Superior temporal gyrus (tissue), 1 donor: ENCODE data around the gene TMEM121B.

Experiments
- DNase-seq: peaks from one replicate; pipeline ENCODE4 v3.0.0-alpha.2; 2016; ENCODE audit errors: extremely low spot score

TMEM121B gene

DNA sequence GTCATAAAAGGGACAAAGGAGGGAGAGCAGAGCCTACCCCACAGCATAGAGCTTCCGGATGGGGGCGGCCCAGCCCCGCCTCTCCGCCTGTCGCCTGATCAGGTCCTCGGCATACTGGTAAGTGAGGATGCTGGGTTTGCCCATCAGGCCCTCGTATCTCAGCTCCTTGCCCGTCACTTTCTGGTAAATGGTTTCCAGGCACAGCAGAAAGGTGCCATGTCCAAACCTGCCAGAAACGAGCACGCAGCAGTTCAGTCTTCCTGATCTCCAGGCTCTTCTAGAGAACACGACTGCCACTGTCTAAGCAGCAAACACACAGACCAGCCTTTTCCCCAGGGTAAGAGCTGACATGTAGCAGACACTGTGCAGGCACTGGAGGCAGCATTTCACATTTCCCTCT, 17.4 kb upstream of the TMEM121B start:
- DNase-seq = no peak

DNA sequence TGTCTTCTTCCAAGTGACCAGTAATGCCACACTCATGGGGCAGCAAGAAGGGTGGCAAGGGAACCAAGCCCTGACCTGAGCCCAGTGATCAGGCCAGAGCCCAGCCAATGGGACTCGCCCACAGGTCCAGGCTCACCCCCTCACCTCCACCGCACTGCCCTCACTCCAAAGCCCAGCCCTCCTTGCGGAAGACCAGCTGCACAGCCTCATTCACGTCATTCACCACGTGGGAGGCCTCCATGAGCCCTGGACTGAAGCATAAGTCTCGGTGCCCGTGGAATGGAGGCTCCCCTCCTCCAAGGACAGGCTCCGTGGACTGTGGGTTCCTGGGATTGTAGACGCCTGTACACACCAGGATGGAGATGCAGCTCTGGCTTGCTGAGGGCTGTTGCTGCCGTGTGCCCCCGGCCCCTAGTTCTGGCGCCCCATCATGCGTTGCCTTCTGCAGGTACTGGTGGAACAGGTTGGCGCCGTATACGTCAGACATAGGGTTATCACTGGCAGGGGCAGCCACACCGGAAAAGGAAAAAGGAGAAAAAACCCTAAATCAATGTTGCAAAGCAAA, 16.8 kb upstream of the TMEM121B start:
- no peak for DNase-seq

DNA sequence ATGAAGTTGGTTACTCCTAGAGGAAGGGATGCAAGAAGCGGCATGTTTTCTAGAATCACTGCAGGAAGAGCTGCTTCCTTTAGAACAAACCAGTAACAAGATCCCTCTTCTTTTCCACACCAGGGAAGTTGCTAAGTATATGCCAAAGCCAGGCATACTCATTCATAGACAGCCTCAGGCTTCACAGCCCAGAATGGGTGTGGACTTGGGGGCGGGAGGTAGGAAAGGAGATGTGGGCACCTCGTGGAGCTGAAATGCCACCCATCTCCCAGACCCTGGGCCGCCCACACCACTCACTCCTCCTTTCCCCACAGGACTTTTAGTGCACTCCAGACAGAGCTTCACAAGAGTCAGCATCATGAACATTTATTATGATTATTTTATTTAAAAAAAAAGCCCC, 16.0 kb upstream of the TMEM121B start:
- DNase-seq = no peak

DNA sequence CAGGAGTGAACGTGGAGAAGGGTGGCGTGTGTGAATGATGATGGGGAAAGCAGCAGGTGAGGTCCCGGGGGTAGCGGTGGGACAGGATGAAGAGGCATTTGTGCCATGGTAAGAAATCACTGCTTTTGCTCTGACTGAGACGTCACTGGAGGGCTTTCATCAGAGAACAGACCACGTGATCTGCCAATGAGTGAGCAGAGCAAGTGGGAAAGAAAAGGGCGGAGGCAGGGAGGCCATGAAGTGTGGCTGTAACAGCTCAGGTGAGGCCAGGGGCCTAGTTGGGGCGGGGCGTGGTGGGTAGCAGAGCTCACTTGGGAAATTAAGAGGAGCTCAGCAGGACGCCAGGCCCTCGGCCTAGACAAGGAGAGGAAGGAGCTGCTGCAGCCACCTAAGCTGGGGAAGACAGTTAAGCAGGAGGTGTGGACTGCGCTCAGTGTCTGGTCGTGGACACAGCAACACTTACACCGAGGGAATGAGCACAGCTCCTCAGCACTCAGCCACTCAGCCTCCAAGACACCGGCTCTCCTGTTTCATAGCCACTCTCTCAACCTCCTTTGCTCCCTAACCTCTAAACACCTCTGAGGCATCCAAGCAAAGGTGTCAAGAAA, 14.1 kb upstream of the TMEM121B start:
- DNase-seq = no peak

DNA sequence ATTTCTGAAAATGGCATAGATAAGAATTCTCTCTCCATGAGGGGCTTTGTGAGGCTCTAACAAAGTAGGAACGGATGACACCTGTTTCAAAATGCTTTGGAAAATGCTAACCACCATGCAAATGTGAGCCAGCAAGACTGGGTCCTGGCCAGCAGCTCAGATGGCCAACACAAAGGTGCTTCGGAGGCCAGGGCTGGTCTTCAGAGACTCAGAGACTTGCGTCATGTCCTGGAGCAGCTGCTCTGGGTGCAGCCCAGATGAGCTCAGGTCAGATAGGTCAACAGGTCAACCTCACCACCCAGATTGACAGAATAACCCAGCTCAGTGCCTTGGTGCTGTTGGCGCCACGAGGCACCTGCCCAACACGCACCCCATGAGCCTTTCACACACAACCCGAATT, 12.0 kb upstream of the TMEM121B start:
- no peak for DNase-seq

DNA sequence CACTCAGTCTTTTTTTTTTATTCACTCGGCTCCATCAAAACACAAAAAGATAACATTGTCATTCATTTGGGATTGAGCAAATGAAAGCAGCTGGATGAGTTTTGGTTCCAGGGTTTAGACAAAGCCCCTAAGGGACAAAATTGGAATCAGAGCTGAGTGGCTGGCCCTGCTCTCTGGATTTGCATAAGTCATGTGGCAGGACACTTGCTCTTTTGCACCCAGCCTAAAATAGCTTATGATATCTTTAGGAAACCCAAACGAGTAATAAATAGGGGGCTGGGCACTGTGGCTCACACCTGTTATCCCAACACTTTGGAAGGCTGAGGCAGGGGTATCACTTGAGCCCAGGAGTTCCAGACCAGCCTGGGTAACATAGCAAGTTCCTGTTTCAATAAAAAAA, 11.0 kb upstream of the TMEM121B start:
- DNase-seq = no peak

DNA sequence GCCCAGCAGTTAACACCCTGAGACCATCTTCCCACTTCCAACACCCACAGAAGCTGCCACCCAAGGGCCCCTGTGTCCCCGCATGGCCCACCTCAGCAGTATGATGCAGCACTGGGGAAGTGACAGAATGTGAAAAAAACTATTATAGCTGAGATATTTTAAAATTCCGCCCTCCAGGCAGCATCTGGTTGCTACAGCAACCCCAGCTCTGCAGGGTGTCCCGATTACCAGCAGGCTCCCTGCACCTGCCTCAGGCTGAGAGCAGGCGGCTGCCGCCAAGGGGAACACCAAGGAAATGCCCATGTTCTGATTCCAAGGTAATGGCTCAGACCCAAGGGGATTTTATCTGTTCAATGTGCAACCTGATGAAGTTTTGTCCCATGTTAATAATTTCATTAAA, 10.5 kb upstream of the TMEM121B start:
- DNase-seq = peak; percentile 60

DNA sequence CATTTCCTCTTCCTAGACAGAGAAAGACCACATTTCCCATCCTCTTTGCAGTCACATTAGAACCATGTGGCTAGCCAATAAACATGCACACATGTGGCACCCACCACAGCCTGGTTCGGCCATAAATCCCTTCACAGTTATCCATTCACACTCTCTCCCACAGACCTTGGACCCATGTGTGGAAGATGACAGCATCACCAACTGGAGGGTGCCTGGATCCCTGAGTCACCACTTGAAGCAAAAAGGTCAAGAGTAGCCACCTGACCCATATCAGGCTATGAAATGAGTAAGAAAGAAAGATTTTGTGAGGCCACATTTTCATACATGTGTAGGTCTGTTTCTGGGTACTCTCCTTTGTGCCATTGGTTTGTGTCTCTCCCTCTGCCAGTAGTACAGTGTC, 9.0 kb upstream of the TMEM121B start:
- DNase-seq = no peak

DNA sequence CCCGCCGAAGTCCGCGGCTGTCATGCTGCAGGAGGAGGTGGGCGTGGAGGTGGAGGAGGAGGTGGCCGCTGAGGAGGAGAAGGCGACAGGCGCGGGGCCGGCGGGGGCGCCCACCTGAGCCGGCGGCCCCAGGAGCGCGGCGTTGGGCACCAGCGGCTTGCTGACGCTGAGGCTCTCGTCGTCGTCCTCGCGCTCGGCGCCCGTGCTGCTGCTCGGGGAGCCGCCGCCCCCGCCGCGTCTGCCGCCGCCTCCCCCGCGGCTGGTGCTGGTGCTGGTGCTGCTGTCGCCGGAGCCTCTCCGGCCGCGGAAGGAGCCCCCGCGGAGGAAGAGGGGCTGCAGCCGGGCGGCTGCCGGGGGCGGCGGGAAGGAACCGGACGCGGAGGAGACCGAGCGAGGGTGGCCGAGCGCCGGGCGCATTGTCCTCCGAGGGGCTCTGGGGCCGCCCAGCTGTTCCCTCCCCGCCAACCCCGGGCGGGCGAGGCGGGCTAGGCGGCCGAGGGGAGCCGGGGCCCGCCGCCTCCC, 388 bp downstream of the TMEM121B start:
- DNase-seq = no peak

DNA sequence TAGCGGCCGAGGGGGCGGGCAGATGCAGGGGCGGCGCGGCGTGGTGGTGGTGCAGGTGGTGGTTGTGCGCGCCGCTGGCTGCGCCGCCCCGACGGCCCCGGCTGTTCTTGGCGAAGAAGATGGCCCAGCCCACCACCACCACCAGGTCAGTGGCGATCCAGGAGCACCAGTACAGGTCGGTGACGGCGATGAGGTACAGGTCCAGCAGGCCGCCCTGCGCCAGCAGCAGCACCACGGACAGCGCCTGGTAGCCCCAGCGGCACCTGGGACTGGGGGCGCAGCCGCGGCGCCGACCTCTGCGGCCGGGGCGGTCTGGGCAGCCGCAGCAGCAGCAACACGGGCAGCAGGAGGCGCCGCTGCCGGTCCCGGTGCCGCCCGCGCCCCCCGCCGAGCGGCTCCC, 879 bp downstream of the TMEM121B start:
- no peak for DNase-seq

DNA sequence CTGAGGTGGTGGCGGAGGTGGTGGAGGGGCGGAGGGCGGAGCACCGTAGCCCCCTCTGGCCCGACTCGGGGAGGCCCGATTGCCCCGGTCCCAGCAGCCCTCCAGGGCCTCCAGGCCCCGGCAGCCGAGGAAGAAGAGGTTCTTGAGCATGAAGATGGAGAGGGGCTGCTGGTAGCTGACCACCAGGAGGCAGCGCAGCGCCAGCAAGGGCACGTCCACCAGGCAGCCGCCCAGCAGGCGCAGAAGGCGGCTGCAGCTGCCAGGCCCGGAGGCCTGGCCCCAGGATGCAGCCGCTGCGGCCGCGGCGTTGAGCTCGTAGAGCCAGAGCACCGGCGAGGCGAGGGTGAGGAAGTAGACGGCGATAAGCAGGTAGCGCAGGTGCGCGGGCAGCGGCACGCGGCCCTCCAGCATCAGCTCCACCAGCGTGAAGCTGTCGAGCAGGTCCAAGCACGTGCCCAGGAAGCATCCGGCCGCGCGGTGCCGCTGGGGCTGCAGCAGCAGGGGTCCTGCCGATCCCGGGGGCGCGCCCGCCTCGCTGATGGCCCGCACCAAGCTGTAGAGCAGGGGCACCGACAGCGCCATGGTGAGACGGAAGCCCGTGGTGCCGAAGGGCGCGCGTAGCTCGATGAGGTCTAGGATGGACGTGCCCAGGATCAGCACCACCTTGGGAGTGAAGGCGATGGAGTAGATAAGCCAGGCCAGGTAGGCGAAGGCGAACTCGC, 1.5 kb downstream of the TMEM121B start:
- no peak for DNase-seq

DNA sequence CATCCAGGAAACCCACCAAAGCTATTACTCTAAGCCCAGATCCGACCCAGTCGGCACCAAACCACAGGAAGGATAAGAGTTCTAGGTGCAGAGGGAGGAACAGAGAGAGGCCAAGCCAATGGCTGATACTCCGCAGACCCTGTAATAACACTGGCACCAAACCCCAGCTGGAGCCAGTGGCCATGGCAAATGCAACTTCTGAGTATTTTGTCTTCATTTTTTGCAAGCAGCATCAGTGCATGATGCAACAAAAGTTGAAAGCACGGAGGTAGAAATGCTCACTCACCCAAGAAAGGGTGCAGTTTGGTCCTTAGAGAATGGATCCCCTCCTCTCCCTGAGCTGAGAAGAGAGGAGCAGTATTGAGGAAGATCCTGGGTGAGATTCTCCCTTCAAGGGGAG, 2.8 kb downstream of the TMEM121B start:
- no peak for DNase-seq

DNA sequence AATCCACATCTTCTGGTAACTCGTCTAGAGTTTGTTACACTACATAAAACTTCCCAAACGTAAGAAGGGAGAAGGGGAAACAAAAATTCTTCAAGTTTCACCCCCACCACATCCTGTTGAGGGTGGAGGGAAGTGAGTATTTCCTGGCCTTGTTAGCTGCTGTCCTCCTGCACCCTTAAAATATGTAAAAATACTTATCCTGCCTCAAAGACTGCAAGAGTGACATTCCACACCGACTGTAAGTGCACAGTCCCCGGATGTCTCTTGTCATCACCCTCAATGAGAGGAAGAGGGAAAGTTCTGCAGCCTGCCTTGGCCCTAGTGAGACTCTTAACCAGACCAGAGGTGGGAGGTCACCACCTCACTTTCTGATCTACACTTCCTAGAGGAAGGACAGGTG, 3.3 kb downstream of the TMEM121B start:
- DNase-seq = no peak

DNA sequence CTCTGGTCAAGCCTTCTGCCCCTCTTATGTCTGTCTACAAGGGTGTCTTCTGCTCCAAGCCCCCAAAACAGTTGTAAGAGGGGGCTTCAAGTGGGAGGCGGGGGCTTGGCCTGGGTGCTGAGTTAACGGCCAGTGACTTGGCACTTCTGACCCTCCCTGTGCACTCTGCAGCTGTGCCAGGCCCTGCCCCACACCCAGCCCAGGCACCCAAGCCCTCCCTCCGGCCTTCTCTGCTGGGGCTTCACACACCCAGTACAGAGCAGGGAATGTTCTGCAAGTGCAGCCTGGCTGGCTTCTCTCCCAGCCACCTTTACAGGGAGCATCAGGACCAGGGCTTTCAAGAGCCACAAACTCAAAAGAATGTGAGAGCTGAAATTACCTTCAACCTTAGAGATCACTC, 3.8 kb downstream of the TMEM121B start:
- DNase-seq = no peak

DNA sequence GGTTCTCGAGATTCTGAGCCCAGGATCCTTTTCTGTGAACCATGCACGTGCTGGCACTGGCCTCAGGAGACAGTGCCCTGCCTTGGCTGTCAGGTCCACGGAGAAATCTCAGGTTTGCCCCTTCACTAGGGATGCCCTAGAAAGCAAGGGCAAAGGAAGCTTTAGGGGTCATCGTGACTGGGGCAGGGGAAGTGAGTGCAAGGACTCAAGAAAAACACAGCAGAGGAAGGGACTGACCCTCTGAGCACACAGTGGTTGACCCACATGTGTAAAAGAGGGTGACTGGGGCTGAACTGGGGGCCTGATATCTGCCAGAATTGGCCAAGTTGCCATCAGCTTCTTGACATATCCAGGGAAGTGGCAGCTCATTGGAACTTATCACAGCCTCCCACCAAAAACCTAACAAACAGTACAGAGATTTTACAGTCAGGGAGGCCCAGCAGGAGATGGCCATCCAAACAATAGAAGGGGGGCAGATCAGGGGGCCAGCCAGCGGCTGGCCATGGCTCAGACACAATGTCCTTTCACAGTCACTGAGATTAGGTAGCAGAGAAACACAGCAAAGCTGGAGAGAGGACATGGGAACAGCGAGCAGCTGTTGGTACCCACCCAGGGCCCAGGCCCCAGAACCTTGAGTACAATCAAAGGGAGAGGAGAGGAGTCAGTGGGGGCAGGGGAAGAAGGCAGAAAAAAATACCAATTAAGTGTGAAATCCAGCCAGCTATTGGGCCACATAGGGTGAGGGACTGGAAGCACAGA, 4.4 kb downstream of the TMEM121B start:
- no peak for DNase-seq

DNA sequence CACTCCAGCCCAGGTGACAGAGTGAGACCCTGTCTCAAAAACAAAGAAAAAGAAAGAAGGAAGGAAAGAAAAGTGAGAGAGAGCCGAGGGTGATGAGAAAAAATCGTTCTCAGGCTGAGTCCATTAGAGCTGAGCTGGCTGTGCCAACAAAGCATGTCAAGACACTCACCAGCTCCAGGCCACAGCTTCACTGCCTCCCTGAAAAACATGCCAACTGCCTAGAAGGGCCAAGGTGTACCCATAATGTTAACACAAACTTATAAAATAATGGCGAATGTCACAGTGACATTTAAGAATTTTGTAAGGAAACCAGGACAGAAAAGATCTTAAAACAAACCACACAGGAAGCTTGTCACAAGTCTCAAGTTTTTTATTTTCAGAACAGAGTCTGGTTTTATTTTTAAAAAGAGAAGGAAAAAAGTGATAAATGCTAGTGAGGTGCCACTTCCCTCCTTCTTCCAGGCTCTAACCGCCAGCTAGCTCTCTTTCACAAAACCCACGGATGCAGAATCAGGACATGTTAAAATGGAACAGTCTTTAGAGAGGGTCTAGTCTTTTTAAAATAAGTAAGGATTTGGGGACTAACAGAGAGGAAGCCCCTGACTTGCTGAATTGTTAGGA, 5.1 kb downstream of the TMEM121B start:
- no peak for DNase-seq

DNA sequence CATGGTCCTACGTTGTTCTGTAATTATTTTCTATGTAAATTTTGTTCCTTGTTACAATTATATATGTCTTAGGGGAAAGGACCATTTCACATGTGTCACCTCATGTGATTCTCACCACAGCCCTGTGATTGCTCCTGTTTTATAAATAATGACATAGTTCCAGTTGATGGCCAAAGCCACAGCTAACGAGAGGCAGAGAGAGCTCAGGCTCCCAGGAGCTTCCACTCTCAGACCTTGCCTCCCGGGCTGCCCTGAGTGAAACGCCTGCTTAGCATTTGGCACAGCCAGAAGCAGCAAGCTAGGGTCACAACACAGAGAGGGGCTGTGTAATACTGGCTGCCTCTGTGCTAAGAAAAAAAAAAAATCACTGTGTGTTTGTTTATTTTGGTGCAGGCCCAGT, 5.9 kb downstream of the TMEM121B start:
- DNase-seq = no peak

DNA sequence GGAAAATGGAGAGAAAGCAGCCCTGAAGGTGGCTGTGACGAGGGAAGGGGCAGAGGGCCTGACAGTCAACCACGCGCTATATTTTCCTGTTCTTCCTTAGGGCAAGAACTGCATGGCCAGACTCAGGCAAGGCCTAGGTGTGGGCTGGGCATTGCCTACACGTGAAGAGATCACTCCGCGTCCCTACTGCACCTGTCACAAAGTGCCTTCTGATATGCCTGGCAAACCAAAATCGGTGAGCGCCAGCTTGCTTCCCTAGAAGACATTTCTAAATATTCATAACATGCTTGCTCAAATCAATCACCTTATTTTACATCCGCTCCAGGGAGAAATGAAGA, 6.3 kb downstream of the TMEM121B start:
- no peak for DNase-seq

DNA sequence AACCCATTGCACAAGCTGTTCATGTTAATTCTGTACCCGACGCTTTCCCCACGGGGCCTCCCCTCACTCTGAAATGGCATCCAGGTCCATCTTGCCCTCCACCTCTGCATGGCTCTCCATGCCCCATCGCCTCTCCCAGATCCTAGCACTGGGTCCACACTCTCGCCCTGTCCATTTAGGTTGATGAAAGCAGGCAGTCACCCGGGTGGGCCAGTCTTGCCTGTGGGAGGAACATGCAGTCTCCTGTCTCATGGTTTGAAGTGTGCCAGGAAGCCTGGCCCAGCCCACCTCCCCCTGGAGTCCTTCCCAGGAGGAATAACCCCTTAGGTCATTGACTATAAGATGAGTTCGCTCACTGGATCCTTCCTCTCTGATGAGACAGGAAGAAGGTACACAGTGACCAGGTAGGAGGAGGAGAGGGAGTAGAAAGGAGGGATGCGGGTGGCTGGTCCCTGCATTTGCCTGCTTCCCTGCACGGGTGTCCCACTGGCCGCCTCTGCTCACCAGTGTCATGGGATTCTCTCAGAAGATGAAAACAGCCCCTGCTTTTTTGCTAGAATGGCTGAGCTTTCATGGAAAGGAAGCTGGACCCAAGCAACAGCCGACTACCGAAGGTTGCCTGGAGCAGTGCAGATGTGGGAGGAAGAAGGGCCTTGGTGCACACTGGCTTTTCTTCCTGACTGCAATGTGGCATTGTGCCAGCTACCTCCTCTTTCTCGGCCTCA, 6.8 kb downstream of the TMEM121B start:
- no peak for DNase-seq

DNA sequence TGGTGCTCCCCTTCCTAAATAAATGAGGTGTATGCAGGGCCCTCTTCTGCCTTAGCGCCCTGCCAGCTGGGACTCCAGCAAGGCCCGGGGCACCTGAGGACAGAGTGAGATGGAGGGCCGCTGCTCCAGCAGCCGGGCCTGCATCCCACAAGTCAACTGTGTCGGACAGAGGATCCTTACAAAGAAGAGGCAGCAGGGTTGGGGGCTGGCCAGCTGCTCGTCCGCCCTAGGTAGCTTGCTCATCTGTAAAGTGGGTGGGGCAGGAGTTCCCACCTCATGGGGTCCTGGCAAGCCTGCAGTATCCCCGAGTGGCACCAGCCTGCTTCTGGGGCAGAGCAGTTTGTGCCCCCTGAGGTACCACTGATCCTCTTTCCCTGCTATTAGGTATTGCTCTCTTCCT, 7.6 kb downstream of the TMEM121B start:
- no peak for DNase-seq

DNA sequence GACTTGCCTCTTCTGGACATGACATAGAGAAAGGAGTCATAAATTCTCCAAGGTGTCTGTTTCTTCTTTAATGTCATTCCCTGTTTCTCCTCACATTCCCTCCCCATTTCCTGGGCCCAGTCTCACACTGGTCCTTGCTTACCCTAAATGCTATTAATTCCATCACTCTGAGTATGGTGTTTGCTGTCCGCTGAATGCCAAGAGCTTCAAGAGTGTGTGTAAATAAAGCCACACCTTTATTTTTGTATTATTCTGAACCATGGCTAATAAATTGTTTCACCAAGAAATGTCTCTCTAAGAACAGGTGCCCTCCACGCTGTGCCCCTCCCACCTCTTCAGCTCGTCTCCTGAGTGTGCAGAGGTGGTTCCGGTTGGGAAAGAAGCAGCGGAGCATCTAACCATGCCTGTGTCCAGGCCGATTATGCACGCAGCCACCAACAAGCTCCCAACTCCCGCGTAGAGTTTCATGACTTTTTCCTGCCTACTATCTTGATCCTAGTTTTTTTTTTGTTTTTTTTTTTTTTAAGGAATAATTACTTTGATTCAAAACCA, 8.6 kb downstream of the TMEM121B start:
- no peak for DNase-seq
